Dedifferentiated amniotic fluid mesenchymal stem cell (primary cell): ENCODE measurements around the gene SLC50A1.

Experiments
- DNase-seq: peaks from one replicate; pipeline ENCODE4 v3.0.0-alpha.2; 2016; ENCODE audit errors: extremely low spot score

Gene SLC50A1

DNA sequence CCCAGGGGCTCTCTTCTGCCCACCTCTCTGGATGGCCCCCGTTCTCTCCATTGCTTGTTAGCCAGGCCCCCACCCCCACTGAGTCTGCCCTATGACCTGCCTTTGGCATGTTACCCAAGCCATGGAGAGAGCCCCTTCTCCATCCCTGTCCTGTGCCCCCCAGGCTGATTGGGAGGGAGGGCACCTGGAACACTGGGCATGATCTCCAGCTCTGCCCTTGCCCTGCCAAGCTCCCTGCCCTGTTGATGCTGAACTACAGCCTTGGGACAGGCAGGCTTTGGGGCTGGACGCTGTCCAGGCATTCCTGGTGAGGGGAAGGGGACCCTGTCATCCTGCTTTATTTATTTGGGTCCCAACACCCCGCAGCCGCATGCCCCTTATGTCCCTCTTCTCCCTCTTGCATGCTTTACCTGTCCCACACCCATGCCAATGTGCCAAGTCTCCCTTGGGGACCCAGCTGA is 48.7 kb downstream of the SLC50A1 start:
- DNase-seq = no peak

DNA sequence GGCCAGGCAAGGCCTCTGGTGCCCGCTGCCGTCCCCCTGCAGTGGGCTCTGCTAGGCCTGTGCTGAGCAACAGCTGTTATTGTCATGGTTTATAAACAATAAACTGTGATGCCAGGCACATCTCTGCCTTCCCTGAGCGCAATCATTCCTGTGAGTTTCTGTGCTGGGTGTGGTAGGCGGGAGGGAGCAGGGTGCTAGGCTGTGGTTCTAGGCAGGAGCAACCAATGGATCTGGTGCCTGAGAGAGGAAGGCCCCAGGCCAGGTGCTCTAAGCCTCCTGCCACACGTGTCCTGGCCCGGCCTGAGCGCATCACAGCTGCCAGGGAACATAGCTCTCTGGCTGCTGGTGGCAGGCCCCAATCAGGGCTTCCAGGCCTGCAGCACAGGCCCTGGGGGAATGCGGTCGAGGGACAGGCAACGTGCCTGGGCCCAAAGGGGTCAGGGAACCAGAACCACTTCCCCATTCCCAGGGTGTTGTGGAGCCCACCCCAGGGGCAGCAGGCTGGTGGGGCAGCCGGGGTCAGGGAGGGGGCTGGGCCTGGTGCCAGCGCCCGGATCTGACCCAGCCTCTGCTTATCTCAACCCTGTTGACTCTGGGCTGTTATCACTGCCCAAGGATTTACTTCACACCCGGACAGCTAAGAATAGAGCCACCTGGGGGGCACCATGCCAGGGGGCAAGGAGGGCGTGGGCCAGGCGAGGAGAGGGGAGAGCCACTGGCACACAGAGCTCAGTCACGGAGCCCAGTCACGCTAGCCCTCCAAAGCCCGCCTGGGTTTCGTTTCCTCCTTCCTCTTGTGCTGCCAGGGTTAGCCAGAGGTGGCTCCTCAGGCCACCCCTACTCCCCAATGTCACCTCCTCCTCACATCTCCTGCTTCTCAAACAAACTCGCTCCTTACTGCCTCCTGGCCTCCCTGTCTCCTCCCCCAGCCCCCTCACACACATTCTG is 49.5 kb downstream of the SLC50A1 start:
- no peak for DNase-seq

DNA sequence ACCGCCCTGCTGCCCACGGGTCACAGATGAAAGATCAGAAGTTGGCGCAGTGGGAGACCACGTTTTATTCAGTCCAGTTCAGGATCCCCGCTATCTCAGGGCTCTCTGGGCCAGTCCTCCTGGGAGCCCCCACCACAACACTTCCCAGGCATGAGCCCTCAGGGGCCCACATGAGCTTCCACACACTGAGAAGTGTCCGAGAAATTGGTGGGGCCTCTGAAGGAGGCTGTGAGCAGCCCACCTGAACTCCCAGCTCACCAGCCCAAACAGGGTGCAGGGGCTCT is 50.1 kb downstream of the SLC50A1 start:
- no peak for DNase-seq

DNA sequence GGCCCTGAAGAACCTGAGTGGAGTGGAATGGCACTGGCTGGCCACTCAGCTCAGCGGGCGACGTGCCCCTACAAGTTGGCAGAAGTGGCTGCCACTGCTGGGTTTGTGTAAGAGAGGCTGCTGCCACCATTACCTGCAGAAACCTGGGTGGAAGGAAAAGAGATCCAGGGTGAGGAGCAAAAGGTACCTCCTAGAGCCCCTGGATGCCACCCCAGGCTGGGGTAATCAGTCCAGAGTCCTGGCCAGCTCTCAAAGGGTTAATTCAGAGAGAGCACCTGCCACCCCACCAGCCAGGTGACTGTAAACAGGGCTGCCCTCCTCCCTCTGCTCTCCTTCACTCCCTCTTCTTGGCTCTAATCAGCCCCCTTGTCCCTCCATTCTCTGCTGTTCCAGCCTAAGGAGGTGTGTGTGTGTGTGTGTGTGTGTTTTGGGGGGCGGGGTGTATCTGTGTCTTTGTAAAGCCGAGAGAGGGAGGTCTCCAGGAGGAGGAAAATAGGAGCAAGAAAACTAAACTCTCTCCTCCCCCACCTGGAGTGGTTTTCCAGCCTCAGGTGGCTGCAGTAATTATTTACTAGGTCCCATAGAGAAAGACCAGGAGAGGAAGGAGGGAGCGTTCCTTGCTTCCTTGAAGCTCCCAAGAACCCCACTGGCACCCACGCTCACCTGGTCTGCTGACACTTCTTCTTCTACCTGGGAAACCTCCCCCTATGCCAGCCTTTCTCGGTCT is 50.6 kb downstream of the SLC50A1 start:
- no peak for DNase-seq

DNA sequence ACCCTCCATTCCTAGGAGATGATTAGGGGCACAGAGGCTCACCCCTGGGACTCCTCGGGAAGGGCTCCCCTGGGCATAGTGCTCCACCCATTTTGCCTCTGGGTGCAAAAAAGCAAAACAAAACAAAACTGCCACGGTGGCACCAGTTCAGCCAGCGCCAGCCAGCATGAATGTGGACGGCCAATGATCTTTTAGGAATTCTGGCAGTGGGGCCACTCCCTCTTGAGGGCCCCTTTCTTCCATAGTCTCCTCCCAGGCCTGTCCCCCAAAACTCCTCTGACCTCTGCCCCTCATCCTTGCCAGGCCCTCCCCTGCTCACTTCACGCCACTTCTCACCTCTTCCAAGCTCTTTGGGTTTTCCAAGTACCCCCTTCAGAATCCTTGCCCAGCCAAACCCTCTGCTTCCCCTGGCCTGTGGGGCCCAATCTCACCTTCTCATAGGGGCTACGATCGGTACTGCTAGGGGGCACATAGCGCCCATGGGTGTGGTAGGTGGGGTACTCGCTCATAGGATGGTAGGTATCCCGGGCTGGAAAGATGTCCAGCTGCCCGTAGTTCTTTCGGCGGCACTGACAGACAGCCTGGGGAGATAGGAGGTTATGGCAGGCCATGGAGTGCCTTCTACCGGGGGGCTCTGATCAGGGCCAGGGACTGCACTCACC is 51.3 kb downstream of the SLC50A1 start:
- DNase-seq = no peak

DNA sequence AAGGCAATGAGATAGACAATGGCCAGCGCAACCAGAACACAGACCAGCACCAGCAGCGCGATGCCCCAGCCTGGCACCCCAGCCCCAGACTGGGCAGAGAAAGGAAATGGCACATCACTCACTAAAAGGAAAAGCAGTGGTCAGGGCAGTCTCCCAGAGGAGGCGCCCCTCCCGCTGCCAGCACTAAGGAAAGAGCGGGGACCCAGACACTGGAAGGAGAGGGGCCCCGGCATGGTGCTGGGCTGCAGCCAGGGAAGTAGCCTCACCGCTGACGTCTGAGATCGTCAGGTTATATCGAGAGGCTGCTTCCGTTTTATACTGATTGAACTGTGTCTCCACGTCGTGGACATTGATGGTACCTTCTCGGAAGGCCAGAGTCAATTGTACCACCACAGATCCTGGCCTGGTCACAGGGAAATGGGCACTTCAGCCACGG is 51.8 kb downstream of the SLC50A1 start:
- DNase-seq = no peak

DNA sequence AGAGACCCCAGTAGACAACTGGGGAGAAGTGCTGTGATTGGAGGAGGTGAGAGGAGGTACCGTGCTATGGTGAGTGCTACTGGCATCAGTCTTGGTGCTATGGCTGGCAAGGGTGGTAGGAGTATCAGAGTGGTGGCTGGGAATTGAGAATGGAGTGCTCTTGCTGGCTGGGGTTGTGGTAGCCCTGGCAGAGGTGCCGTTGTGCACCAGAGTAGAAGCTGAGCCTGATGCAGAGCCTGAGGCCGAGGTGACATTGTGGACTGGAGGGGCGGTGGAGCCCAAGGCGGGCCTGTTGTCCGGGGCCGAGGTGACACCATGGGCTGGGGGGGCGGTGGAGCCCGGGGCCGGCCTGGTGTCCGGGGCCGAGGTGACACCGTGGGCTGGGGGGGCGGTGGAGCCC is 52.6 kb downstream of the SLC50A1 start:
- no peak for DNase-seq
